ENCODE data around the gene PROC.

DNA sequence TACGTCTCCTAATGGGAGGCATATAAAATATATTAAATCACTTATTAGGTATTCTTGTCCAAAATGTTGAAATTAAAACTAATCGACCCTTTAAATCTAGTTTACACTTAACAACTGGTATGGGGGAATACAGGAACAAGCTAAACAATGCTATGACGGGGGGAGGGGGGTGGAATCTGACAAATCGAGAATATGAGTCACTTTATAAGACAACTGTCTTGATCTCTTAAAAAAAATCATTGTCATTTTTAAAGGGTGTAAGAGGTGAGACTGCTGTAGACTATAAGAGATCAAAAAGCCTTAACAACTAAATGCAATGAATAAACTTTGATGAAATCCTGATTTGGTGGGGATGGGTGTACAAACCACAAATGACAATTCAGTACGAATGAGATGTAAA is 36.5 kb upstream of the PROC start:
- TF ChIP-seq, protein P1, sequence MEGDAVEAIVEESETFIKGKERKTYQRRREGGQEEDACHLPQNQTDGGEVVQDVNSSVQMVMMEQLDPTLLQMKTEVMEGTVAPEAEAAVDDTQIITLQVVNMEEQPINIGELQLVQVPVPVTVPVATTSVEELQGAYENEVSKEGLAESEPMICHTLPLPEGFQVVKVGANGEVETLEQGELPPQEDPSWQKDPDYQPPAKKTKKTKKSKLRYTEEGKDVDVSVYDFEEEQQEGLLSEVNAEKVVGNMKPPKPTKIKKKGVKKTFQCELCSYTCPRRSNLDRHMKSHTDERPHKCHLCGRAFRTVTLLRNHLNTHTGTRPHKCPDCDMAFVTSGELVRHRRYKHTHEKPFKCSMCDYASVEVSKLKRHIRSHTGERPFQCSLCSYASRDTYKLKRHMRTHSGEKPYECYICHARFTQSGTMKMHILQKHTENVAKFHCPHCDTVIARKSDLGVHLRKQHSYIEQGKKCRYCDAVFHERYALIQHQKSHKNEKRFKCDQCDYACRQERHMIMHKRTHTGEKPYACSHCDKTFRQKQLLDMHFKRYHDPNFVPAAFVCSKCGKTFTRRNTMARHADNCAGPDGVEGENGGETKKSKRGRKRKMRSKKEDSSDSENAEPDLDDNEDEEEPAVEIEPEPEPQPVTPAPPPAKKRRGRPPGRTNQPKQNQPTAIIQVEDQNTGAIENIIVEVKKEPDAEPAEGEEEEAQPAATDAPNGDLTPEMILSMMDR (conservative IDR thresholded peaks at IDR 0.05) = no peak
- TF ChIP-seq ZFX (IDR thresholded peaks at IDR 0.05) = no peak
